SK-N-SH (cell line): ENCODE data around the gene YAF2. TPM values are rescaled to one million over a fixed set of nuclear protein-coding genes. Genes with fewer than 3 reads are reported as not detected.

Experiments
- polyA plus RNA-seq, 3 experiments: library from polyadenylated mRNA; depleted of rRNA; stranded (reverse); fragments of >200 nt; gene quantifications; 2 replicates each; pipeline ENCODE4 v1.2.3, GENCODE V29; 2012

YAF2 gene
- polyA plus RNA-seq, 1 of the 3 experiments (the other 2 are of a cell fraction) = 5.3 TPM

Other genes with a start within 250 kb of the YAF2 start
- 5.0 and 5.8 TPM in 2 replicates for gene GXYLT1, start 93.4 kb downstream of the YAF2 start, polyA plus RNA-seq (2012; rRNA removed)
- gene ZCRB1, start 87.8 kb upstream of the YAF2 start, polyA plus RNA-seq (2012; rRNA removed) = 17.6 and 18.7 TPM in 2 replicates
- 55.4 and 61.2 TPM in 2 replicates for gene PPHLN1, start 87.9 kb upstream of the YAF2 start, polyA plus RNA-seq (2012; rRNA removed)